ENCODE results near the gene RALGPS2. TPM values are rescaled to one million over a fixed set of nuclear protein-coding genes. Genes with fewer than 3 reads are reported as not detected.

RALGPS2 gene
- polyA plus RNA-seq, 1 of the 3 experiments (the other 2 are of a cell fraction) = 5.1 TPM

DNA sequence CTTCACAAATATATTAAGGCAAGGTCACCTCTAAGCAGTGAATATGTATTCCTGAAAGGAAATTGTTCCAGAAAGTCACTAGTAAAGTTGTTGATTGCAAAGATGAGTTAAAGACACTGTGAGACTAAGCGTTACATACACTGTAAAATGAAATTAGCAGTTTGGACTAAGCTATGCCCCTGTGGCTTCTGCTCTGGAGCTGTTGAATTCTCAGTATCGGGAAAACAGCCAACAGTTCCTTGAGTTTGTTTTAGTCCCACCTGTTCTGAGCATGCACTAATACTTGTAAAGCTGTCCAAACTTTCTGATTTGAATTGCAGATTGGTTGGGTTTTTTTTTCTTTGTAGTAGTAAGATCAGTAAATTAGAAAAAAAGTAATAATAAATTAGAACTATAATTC is 124.9 kb downstream of the RALGPS2 start:
- no peaks in the 10 kb centered on the region for H3K9me3 ChIP-seq
- peaks cover 0 to 8% of the 10 kb centered on the region in 2 experiments; a peak in 2 of 4 replicates for H3K4me1 ChIP-seq (ENCODE audit: control insufficient read depth in 1 of 2, insufficient read depth in 2 of 2, low read depth in 1 of 2, low read length in 1 of 2)
- no peak overlapping the region for H3K4me3 ChIP-seq (ENCODE audit: low read depth in 2 of 2, low read length in 1 of 2)
- no peak overlapping the region for H3K27ac ChIP-seq (ENCODE audit: low read depth in 2 of 2, low read length in 1 of 2)
- no peaks in the 10 kb centered on the region for H3K9me2 ChIP-seq
- CTCF ChIA-PET = no interaction called here
- H3K27me3 ChIP-seq (ENCODE audit: insufficient read depth) = no peaks in the 10 kb centered on the region
- WGBS (ENCODE audit: low lambda C conversion rate) = 98% methylated on average over 2 of the region's 2 CpGs
- H3K79me2 ChIP-seq (ENCODE audit: insufficient read depth) = no peaks in the 10 kb centered on the region
- POLR2A ChIA-PET = no interaction called here
- no peak overlapping the region for H2AFZ ChIP-seq (ENCODE audit: low read depth)
- DNase-seq = no peak
- TF ChIP-seq PBX3 (IDR thresholded peaks at IDR 0.05) = no peak
- TF ChIP-seq RCOR1 (IDR thresholded peaks at IDR 0.05; ENCODE audit: low read length) = no peak
- no peak for TF ChIP-seq RXRA (IDR thresholded peaks at IDR 0.05; ENCODE audit: borderline replicate concordance, low read depth)
- no peak for TF ChIP-seq NFIC (IDR thresholded peaks at IDR 0.05; ENCODE audit: borderline replicate concordance)
- TF ChIP-seq, protein P1, sequence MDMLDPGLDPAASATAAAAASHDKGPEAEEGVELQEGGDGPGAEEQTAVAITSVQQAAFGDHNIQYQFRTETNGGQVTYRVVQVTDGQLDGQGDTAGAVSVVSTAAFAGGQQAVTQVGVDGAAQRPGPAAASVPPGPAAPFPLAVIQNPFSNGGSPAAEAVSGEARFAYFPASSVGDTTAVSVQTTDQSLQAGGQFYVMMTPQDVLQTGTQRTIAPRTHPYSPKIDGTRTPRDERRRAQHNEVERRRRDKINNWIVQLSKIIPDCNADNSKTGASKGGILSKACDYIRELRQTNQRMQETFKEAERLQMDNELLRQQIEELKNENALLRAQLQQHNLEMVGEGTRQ (IDR thresholded peaks at IDR 0.05; ENCODE audit: borderline replicate concordance, low read depth, low read length) = no peak
- no peak for TF ChIP-seq GATA2 (CRISPR knock-in tag; IDR thresholded peaks at IDR 0.05)
- no peak for TF ChIP-seq TEAD4 (IDR thresholded peaks at IDR 0.05; ENCODE audit: borderline replicate concordance, insufficient read depth)
- no peak for TF ChIP-seq POLR2AphosphoS5 (IDR thresholded peaks at IDR 0.05; ENCODE audit: low read depth, low read length)
- no peak for TF ChIP-seq MXI1 (IDR thresholded peaks at IDR 0.05; ENCODE audit: low read depth, low read length)
- TF ChIP-seq TAF1 (IDR thresholded peaks at IDR 0.05; ENCODE audit: borderline replicate concordance, low read depth, low read length) = no peak
- TF ChIP-seq EZH2phosphoT487 (IDR thresholded peaks at IDR 0.05; ENCODE audit: borderline replicate concordance, low read depth) = no peak
- no peak for TF ChIP-seq SIN3A (IDR thresholded peaks at IDR 0.05; ENCODE audit: borderline replicate concordance, low read depth, low read length)
- TF ChIP-seq YY1 (IDR thresholded peaks at IDR 0.05; ENCODE audit: low read depth) = no peak
- TF ChIP-seq, protein P2, sequence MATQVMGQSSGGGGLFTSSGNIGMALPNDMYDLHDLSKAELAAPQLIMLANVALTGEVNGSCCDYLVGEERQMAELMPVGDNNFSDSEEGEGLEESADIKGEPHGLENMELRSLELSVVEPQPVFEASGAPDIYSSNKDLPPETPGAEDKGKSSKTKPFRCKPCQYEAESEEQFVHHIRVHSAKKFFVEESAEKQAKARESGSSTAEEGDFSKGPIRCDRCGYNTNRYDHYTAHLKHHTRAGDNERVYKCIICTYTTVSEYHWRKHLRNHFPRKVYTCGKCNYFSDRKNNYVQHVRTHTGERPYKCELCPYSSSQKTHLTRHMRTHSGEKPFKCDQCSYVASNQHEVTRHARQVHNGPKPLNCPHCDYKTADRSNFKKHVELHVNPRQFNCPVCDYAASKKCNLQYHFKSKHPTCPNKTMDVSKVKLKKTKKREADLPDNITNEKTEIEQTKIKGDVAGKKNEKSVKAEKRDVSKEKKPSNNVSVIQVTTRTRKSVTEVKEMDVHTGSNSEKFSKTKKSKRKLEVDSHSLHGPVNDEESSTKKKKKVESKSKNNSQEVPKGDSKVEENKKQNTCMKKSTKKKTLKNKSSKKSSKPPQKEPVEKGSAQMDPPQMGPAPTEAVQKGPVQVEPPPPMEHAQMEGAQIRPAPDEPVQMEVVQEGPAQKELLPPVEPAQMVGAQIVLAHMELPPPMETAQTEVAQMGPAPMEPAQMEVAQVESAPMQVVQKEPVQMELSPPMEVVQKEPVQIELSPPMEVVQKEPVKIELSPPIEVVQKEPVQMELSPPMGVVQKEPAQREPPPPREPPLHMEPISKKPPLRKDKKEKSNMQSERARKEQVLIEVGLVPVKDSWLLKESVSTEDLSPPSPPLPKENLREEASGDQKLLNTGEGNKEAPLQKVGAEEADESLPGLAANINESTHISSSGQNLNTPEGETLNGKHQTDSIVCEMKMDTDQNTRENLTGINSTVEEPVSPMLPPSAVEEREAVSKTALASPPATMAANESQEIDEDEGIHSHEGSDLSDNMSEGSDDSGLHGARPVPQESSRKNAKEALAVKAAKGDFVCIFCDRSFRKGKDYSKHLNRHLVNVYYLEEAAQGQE (IDR thresholded peaks at IDR 0.05; ENCODE audit: low read depth, low read length) = no peak
- TF ChIP-seq EP300 (IDR thresholded peaks at IDR 0.05; ENCODE audit: borderline replicate concordance in 1 of 2, low read depth in 1 of 2, low read length in 1 of 2) = no peak
- TF ChIP-seq ELF1 (IDR thresholded peaks at IDR 0.05) = no peak
- 0 out of 2 replicates have a peak, but pooled peaks cover 4% of the 10 kb centered on the region for H4K20me1 ChIP-seq (ENCODE audit: insufficient read depth)
- no peak overlapping the region for H3K9ac ChIP-seq
- H3K4me2 ChIP-seq = no peak overlapping the region
- H3K36me3 ChIP-seq (replicated peaks in 1 of 2; ENCODE audit: control insufficient read depth in 1 of 2, insufficient read depth in 2 of 2, low read length in 1 of 2) = peaks cover 0 to 3% of the 10 kb centered on the region in 2 experiments
- peaks cover 12% of the 10 kb centered on the region for H3F3A ChIP-seq (replicated peaks; ENCODE audit: insufficient read depth)
